Measurements from ENCODE around the gene ETFA.

- TF ChIP-seq EZH2 (IDR thresholded peaks at IDR 0.05; ENCODE audit: borderline replicate concordance, low read length) (no peak), CTCF (conservative IDR thresholded peaks at IDR 0.05 in 1 of 2, IDR thresholded peaks at IDR 0.05 in 1 of 2; ENCODE audit: extremely low read depth in 1 of 2, insufficient read depth in 1 of 2, low read depth in 1 of 2, low read length in 2 of 2) (no peak)
Measured at GRCh38 chr15:76282465-76282864, 28.8 kb downstream of the ETFA start.
